BJ (cell line): ENCODE measurements around the gene PSMB11. TPM values are rescaled to one million over a fixed set of nuclear protein-coding genes. Genes with fewer than 3 reads are reported as not detected.

ENCODE experiments used
- CTCF ChIA-PET: fragments of 350-600 bp; formaldehyde crosslinking; extraction: SDS; loops from one replicate; lab custom pipeline; 2021; ENCODE audit warnings: antibody characterized with exemption, inconsistent platforms; lab: Yijun Ruan, JAX
- POLR2A ChIA-PET: fragments of 300-600 bp; sonication (Branson Sonifier 250); formaldehyde crosslinking; extraction: SDS; loops from one replicate; lab custom pipeline; 2021; ENCODE audit warnings: antibody characterized with exemption; lab: Charles Lee
- DNase-seq: peaks from one replicate; pipeline ENCODE4 v3.0.0-alpha.2; 2011; ENCODE audit warnings: low read depth
- H3K27me3 ChIP-seq: 2 replicates; pipeline ENCODE4 v1.6.0; 2011; ENCODE audit warnings: low read length; ENCODE audit not compliant: control insufficient read depth, insufficient read depth
- H3K36me3 ChIP-seq: 2 replicates; pipeline ENCODE4 v1.5.1; 2011; ENCODE audit warnings: low read length; ENCODE audit not compliant: control insufficient read depth, insufficient read depth
- H3K4me3 ChIP-seq: 2 replicates; pipeline ENCODE4 v1.5.1; 2011; ENCODE audit warnings: low read depth, mild to moderate bottlenecking, control low read depth, low read length
- polyA plus RNA-seq: library from polyadenylated mRNA; depleted of rRNA; stranded (reverse); fragments of >200 nt; gene quantifications from 2 replicates; pipeline ENCODE4 v1.2.3, GENCODE V29; 2011
- TF ChIP-seq, protein P1 (sequence below): IDR thresholded peaks from 2 replicates; pipeline ENCODE4 v1.5.1; 2011; ENCODE audit warnings: low read depth, mild to moderate bottlenecking, control low read depth, inconsistent platforms, low read length, moderate library complexity; ENCODE audit not compliant: insufficient read depth

Gene PSMB11
- polyA plus RNA-seq, 1 experiment: not detected

DNA sequence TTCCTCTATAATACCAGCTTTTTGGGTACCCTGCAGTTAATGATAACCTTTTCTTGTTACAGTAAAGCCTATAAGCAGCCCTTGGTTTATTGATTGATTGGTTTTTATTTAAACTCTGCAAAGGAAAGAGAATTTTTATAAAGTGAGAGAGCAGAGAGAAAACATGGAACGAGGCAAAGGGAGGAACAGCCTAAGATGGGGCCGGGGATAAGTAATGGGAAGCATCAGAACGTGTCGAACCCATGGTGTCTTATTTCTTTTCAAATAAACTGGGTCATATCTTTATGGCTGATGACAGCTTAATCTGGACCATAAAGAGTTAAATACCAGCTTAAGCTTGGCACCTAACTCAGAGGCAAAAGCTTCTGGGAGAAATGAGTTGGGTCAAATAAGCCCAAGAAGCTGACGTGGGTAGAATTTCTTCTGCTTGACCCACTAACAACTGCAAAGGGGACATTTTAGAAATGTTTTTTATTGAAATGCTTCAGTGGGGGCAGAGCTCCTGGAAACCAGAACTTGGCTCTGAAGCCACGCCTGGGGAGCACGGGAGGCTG lies 20.0 kb upstream of the PSMB11 start:
- ChIA-PET POLR2A (no interaction called here), CTCF (interaction anchor here (0.8 to 4.3 kb wide), 4 partner anchors 11 to 55 kb away, joined by 3 to 19 read pairs (median 6); no protein-coding TSS in a partner anchor)
- Histone ChIP-seq H3K36me3 (peaks cover 4% of the 10 kb centered on the region), H3K27me3 (no peaks in the 10 kb centered on the region), H3K4me3 (no peak overlapping the region)
- no peak for DNase-seq
- TF ChIP-seq, protein P1, sequence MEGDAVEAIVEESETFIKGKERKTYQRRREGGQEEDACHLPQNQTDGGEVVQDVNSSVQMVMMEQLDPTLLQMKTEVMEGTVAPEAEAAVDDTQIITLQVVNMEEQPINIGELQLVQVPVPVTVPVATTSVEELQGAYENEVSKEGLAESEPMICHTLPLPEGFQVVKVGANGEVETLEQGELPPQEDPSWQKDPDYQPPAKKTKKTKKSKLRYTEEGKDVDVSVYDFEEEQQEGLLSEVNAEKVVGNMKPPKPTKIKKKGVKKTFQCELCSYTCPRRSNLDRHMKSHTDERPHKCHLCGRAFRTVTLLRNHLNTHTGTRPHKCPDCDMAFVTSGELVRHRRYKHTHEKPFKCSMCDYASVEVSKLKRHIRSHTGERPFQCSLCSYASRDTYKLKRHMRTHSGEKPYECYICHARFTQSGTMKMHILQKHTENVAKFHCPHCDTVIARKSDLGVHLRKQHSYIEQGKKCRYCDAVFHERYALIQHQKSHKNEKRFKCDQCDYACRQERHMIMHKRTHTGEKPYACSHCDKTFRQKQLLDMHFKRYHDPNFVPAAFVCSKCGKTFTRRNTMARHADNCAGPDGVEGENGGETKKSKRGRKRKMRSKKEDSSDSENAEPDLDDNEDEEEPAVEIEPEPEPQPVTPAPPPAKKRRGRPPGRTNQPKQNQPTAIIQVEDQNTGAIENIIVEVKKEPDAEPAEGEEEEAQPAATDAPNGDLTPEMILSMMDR: no peak

GRCh38 chr14:23023022-23023794 lies 18.8 kb upstream of the PSMB11 start:
- TF ChIP-seq, protein P1: no peak
- H3K36me3 ChIP-seq: peaks cover 4% of the 10 kb centered on the region
- H3K27me3 ChIP-seq: no peaks in the 10 kb centered on the region
- H3K4me3 ChIP-seq: no peak overlapping the region
- POLR2A ChIA-PET: no interaction called here
- DNase-seq: no peak
- CTCF ChIA-PET: interaction anchor here (1.1 to 4.3 kb wide), 5 partner anchors 10 to 35 kb away, joined by 5 to 19 read pairs (median 6); no protein-coding TSS in a partner anchor

DNA sequence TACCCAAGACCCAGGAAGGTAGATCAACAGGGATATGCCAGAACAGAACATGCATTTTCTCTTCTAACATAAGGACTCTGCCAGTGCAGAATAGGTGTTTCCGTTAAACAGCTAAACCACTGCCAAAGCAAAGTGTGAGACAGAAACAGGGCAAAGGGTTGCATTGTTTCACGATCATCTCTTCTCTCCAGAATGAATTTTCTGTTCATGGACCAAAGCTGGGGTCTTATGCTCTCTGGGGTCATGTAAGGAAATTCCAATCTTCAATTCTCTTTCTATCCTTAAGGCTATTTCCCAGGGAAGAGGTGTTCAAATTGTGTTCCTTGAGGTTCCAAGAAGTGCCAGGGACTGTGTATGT lies 18.2 kb upstream of the PSMB11 start:
- DNase-seq: no peak
- no peaks in the 10 kb centered on the region for H3K27me3 ChIP-seq
- TF ChIP-seq, protein P1: no peak
- ChIA-PET CTCF (interaction anchor here (1.0 to 4.3 kb wide), 6 partner anchors 9 to 71 kb away, joined by 3 to 19 read pairs (median 6); partner anchors contain the start of gene ACIN1), POLR2A (no interaction called here)
- peaks cover 5% of the 10 kb centered on the region for H3K36me3 ChIP-seq
- H3K4me3 ChIP-seq: no peak overlapping the region

GRCh38 chr14:23024612-23025075 lies 17.4 kb upstream of the PSMB11 start:
- DNase-seq: no peak
- Histone ChIP-seq H3K36me3 (peaks cover 5% of the 10 kb centered on the region), H3K4me3 (no peak overlapping the region), H3K27me3 (no peaks in the 10 kb centered on the region)
- CTCF ChIA-PET: interaction anchor here (1.0 to 4.3 kb wide), 7 partner anchors 9 to 70 kb away, joined by 3 to 19 read pairs (median 6); partner anchors contain the start of genes ACIN1 and CDH24
- TF ChIP-seq, protein P1: no peak
- POLR2A ChIA-PET: no interaction called here
